Vagina (tissue), 2 donors: Measurements from ENCODE around the gene PTPRN2.

Experiments used
- POLR2A ChIP-seq, 2 donors: fragments of 450-650 bp; IDR thresholded peaks; one replicate each; pipeline ENCODE4 v1.6.1; 2017; ENCODE audit warnings: antibody characterized with exemption in 2 of 2, mild to moderate bottlenecking in 2 of 2, moderate library complexity in 2 of 2
- TF ChIP-seq, protein P1 (sequence below), 3 experiments: fragments of 450-650 bp in 2 of 3; fragments of 200-600 bp in 1 of 3; sonication (generic) in 1 of 3; IDR thresholded peaks; one replicate each; pipeline ENCODE4 v1.5.1; 2017 to 2019; ENCODE audit warnings: antibody characterized with exemption in 3 of 3, mild to moderate bottlenecking in 2 of 3, moderate library complexity in 2 of 3

DNA sequence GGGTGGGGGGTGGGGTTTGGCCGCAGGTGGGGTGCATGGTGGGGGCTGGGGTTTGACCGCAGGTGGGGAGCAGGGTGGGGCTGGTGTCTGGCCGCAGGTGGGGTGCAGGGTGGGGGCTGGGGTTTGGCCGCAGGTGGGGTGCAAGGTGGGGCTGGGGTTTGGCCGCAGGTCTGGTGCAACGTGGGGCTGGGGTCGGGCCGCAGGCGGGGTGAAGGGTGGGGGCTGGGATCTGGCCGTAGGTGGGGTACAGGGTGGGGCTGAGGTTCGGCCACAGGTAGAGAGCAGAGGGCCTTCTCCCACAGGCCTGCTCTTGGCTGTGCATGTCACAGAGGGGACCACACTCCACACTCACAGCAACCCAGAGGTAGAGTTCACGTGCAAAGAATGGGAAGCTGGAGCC, 586.6 kb downstream of the PTPRN2 start:
- TF ChIP-seq POLR2A (IDR thresholded peaks at IDR 0.05) = no peak
- TF ChIP-seq, protein P1, sequence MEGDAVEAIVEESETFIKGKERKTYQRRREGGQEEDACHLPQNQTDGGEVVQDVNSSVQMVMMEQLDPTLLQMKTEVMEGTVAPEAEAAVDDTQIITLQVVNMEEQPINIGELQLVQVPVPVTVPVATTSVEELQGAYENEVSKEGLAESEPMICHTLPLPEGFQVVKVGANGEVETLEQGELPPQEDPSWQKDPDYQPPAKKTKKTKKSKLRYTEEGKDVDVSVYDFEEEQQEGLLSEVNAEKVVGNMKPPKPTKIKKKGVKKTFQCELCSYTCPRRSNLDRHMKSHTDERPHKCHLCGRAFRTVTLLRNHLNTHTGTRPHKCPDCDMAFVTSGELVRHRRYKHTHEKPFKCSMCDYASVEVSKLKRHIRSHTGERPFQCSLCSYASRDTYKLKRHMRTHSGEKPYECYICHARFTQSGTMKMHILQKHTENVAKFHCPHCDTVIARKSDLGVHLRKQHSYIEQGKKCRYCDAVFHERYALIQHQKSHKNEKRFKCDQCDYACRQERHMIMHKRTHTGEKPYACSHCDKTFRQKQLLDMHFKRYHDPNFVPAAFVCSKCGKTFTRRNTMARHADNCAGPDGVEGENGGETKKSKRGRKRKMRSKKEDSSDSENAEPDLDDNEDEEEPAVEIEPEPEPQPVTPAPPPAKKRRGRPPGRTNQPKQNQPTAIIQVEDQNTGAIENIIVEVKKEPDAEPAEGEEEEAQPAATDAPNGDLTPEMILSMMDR (IDR thresholded peaks at IDR 0.05) = no peak
